OCI-LY7 (cell line): ENCODE measurements around the gene FAIM2.

ENCODE experiments used
- EZH2phosphoT487 ChIP-seq: fragments of 200-600 bp; sonication (generic); IDR thresholded peaks from 2 replicates; pipeline ENCODE4 v1.6.1; 2018; ENCODE audit warnings: low read depth, borderline replicate concordance, mild to moderate bottlenecking, mixed run types, antibody characterized with exemption, low read length, moderate library complexity, mixed read lengths
- TF ChIP-seq, protein P1 (sequence below): fragments of 200-600 bp; sonication (generic); conservative IDR thresholded peaks from 2 replicates; pipeline ENCODE4 v1.5.1; 2014; ENCODE audit warnings: mild to moderate bottlenecking, antibody characterized with exemption, low read length, moderate library complexity, mixed read lengths

DNA sequence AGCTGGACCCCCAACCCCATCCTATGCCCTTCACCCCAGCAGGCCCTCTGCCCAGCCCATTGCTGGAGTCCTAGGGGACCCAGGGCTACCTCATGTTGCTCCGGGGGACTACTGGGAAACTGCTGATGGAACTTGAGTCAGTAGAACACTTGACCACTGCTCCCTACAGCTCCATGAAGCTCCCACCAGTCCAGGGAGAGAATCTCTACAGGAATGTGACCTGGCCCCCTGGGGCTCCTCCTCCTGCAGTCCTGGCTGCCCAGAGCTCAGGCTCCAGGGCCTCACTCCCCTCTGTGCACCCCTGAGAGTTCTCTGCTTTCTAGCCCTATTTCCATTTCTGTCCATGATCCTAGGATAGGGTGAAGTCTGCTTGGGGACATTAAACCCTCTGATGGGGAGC is 36.0 kb upstream of the FAIM2 start:
- TF ChIP-seq, protein P1, sequence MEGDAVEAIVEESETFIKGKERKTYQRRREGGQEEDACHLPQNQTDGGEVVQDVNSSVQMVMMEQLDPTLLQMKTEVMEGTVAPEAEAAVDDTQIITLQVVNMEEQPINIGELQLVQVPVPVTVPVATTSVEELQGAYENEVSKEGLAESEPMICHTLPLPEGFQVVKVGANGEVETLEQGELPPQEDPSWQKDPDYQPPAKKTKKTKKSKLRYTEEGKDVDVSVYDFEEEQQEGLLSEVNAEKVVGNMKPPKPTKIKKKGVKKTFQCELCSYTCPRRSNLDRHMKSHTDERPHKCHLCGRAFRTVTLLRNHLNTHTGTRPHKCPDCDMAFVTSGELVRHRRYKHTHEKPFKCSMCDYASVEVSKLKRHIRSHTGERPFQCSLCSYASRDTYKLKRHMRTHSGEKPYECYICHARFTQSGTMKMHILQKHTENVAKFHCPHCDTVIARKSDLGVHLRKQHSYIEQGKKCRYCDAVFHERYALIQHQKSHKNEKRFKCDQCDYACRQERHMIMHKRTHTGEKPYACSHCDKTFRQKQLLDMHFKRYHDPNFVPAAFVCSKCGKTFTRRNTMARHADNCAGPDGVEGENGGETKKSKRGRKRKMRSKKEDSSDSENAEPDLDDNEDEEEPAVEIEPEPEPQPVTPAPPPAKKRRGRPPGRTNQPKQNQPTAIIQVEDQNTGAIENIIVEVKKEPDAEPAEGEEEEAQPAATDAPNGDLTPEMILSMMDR = no peak
- no peak for TF ChIP-seq EZH2phosphoT487
